H9 (cell line): ENCODE measurements around the gene CAMK1. TPM values are rescaled to one million over a fixed set of nuclear protein-coding genes. Genes with fewer than 3 reads are reported as not detected.

Source experiments
- DNase-seq: peaks from one replicate; pipeline ENCODE4 v3.0.0-alpha.2; 2017
- H2AFZ ChIP-seq: one replicate; pipeline ENCODE4 v1.6.1; 2013; ENCODE audit warnings: mild to moderate bottlenecking, low read length, control low read depth, moderate library complexity
- H2AK5ac ChIP-seq: 2 replicates; pipeline ENCODE4 v1.6.1; 2013; ENCODE audit warnings: low read length, control low read depth, mixed read lengths; ENCODE audit not compliant: insufficient read length
- H2BK120ac ChIP-seq: one replicate; pipeline ENCODE4 v1.6.1; 2013; ENCODE audit warnings: low read depth, mild to moderate bottlenecking, low read length, control low read depth, inconsistent platforms; ENCODE audit not compliant: poor library complexity, severe bottlenecking
- H2BK12ac ChIP-seq: 2 replicates; pipeline ENCODE4 v1.6.1; 2013; ENCODE audit warnings: low read length, control low read depth, mixed read lengths, low read depth; ENCODE audit not compliant: insufficient read length
- H2BK15ac ChIP-seq: 2 replicates; pipeline ENCODE4 v1.6.1; 2013; ENCODE audit warnings: low read depth, low read length, control low read depth
- H2BK20ac ChIP-seq: one replicate; pipeline ENCODE4 v1.6.1; 2013; ENCODE audit warnings: low read depth, mild to moderate bottlenecking, low read length, control low read depth, inconsistent platforms; ENCODE audit not compliant: poor library complexity, severe bottlenecking
- H2BK5ac ChIP-seq: 2 replicates; pipeline ENCODE4 v1.6.1; 2013; ENCODE audit warnings: low read length, control low read depth, mixed read lengths; ENCODE audit not compliant: insufficient read length
- H3K14ac ChIP-seq: 2 replicates; pipeline ENCODE4 v1.6.1; 2013; ENCODE audit warnings: low read length, control low read depth; ENCODE audit not compliant: insufficient read depth
- H3K18ac ChIP-seq: 2 replicates; pipeline ENCODE4 v1.6.1; 2013; ENCODE audit warnings: low read depth, mild to moderate bottlenecking, mixed read lengths, low read length, control low read depth; ENCODE audit not compliant: insufficient read length
- H3K23ac ChIP-seq: 2 replicates; pipeline ENCODE4 v1.6.1; 2013; ENCODE audit warnings: low read length, control low read depth, mixed read lengths, low read depth; ENCODE audit not compliant: insufficient read length
- H3K23me2 ChIP-seq: 2 replicates; pipeline ENCODE4 v1.6.1; 2013; ENCODE audit warnings: low read depth, mild to moderate bottlenecking, mixed read lengths, low read length, control low read depth; ENCODE audit not compliant: insufficient read length, poor library complexity, severe bottlenecking
- H3K27ac ChIP-seq: 2 replicates; pipeline ENCODE4 v1.5.1; 2013; ENCODE audit warnings: low read length, control low read depth, mixed read lengths, low read depth; ENCODE audit not compliant: insufficient read length
- H3K27me3 ChIP-seq: 2 replicates; pipeline ENCODE4 v1.6.1; 2013; ENCODE audit warnings: low read length, control low read depth, inconsistent platforms; ENCODE audit not compliant: insufficient read depth
- H3K4ac ChIP-seq: 2 replicates; pipeline ENCODE4 v1.6.1; 2013; ENCODE audit warnings: low read depth, mild to moderate bottlenecking, control low read depth, inconsistent platforms, low read length, moderate library complexity
- H3K4me1 ChIP-seq: 2 replicates; pipeline ENCODE4 v1.6.1; 2013; ENCODE audit warnings: low read length, control low read depth, inconsistent platforms; ENCODE audit not compliant: insufficient read depth
- H3K4me2 ChIP-seq: 2 replicates; pipeline ENCODE4 v1.6.1; 2013; ENCODE audit warnings: low read length, control low read depth, mixed read lengths; ENCODE audit not compliant: insufficient read length, insufficient read depth
- H3K56ac ChIP-seq: 2 replicates; pipeline ENCODE4 v1.6.1; 2013; ENCODE audit warnings: low read depth, mild to moderate bottlenecking, mixed read lengths, low read length, control low read depth; ENCODE audit not compliant: insufficient read length
- H3K79me1 ChIP-seq: 2 replicates; pipeline ENCODE4 v1.6.1; 2013; ENCODE audit warnings: low read depth, mild to moderate bottlenecking, moderate library complexity, low read length, control low read depth, inconsistent platforms; ENCODE audit not compliant: insufficient read depth, poor library complexity, severe bottlenecking
- H3K79me2 ChIP-seq: 2 replicates; pipeline ENCODE4 v1.6.1; 2013; ENCODE audit warnings: low read length, control low read depth, inconsistent platforms; ENCODE audit not compliant: insufficient read depth
- H3K9ac ChIP-seq: 2 replicates; pipeline ENCODE4 v1.6.1; 2013; ENCODE audit warnings: low read length, control low read depth, mixed read lengths; ENCODE audit not compliant: insufficient read length; ENCODE audit errors: extremely low read depth
- H3K9me3 ChIP-seq: one replicate; pipeline ENCODE4 v1.6.1; 2013; ENCODE audit warnings: low read depth, low read length, inconsistent platforms; ENCODE audit not compliant: control insufficient read depth
- H3T11ph ChIP-seq: one replicate; pipeline ENCODE4 v1.6.1; 2013; ENCODE audit warnings: mild to moderate bottlenecking, low read length, control low read depth, inconsistent platforms
- H4K20me1 ChIP-seq: one replicate; pipeline ENCODE4 v1.6.1; 2013; ENCODE audit not compliant: control insufficient read depth, insufficient read length, insufficient read depth
- H4K5ac ChIP-seq: 2 replicates; pipeline ENCODE4 v1.6.1; 2013; ENCODE audit warnings: low read depth, mild to moderate bottlenecking, mixed read lengths, low read length, control low read depth; ENCODE audit not compliant: insufficient read length
- H4K8ac ChIP-seq: replicated peaks from 2 replicates; pipeline ENCODE4 v1.6.1; 2013; ENCODE audit warnings: low read length, control low read depth, mixed read lengths, low read depth; ENCODE audit not compliant: insufficient read length
- H4K91ac ChIP-seq: 2 replicates; pipeline ENCODE4 v1.6.1; 2013; ENCODE audit warnings: low read depth, mild to moderate bottlenecking, moderate library complexity, mixed read lengths, low read length, control low read depth; ENCODE audit not compliant: insufficient read length
- H3K27ac Mint-ChIP-seq, 3 experiments: 2 replicates in 2 of 3; 3 replicates in 1 of 3; pipeline ENCODE4 v1.8.0; 2020 to 2021; ENCODE audit warnings: mixed read lengths in 3 of 3, mild to moderate bottlenecking in 1 of 3, moderate library complexity in 1 of 3
- H3K27me3 Mint-ChIP-seq: 2 replicates; pipeline ENCODE4 v1.8.0; 2021; ENCODE audit warnings: low read depth, mild to moderate bottlenecking, moderate library complexity, mixed read lengths
- H3K36me3 Mint-ChIP-seq, 3 experiments: 2 replicates in 2 of 3; 3 replicates in 1 of 3; pipeline ENCODE4 v1.8.0; 2020 to 2021; ENCODE audit warnings: low read depth in 3 of 3, mixed read lengths in 3 of 3; ENCODE audit not compliant: insufficient read depth in 1 of 3
- H3K4me1 Mint-ChIP-seq, 2 experiments: 2 replicates each; pipeline ENCODE4 v1.8.0; 2020; ENCODE audit warnings: mixed read lengths in 2 of 2
- H3K4me3 Mint-ChIP-seq, 2 experiments: 2 replicates in 1 of 2; 3 replicates in 1 of 2; pipeline ENCODE4 v1.8.0; 2020 to 2021; ENCODE audit warnings: mild to moderate bottlenecking in 2 of 2, mixed read lengths in 2 of 2, moderate library complexity in 1 of 2
- H3K9me3 Mint-ChIP-seq, 2 experiments: 2 replicates in 1 of 2; 3 replicates in 1 of 2; pipeline ENCODE4 v1.8.0; 2020; ENCODE audit warnings: mild to moderate bottlenecking in 2 of 2, mixed read lengths in 2 of 2, moderate library complexity in 1 of 2
- WGBS: extraction: QIAGEN DNeasy Blood & Tissue Kit; methylation state at CpG from one replicate; pipeline ENCODE4 v1.1.7; 2013; ENCODE audit warnings: missing lambda C conversion rate, low lambda C conversion rate, mixed read lengths; ENCODE audit not compliant: insufficient read length; ENCODE audit errors: extremely low coverage; 5-methylcytosine and 5-hydroxymethylcytosine counted together
- total RNA-seq: library from RNA; stranded (reverse); gene quantifications from 2 replicates; pipeline ENCODE4 v1.2.1, GENCODE V29; 2021
- TF ChIP-seq, protein P1 (sequence below): fragments of 200-600 bp; sonication (generic); conservative IDR thresholded peaks from 3 replicates; pipeline ENCODE4 v1.8.0; 2021; ENCODE audit warnings: antibody characterized with exemption, mild to moderate bottlenecking

The CAMK1 gene
- total RNA-seq, 1 experiment from 2014 or later = 9.2 TPM

GRCh38 chr3:9731206-9732079 lies 38.3 kb downstream of the CAMK1 start, which contains the start of gene BRPF1:
Gene BRPF1, plus strand, starts transcription at chr3:9731735. Its CDS starts 2,406 bp downstream, at chr3:9734141.
- H3K23ac ChIP-seq = no peak within 1 kb of the TSS
- no peaks in the 10 kb centered on the region for H3K27me3 ChIP-seq
- Mint-ChIP-seq H3K27ac (peak within 1 kb of the TSS; percentile 98 to 99 (median 99)), H3K27me3 (no peaks in the 10 kb centered on the region), H3K4me3 (peak within 1 kb of the TSS; percentile 88 to 91), H3K4me1 (peaks cover 24 to 31% of the 10 kb centered on the region in 2 experiments), H3K36me3 (peaks cover 9 to 31% (median 26%) of the 10 kb centered on the region in 3 experiments; a peak in 6 of 7 replicates), H3K9me3 (no peaks in the 10 kb centered on the region; a peak in 1 of 5 replicates)
- no peaks in the 10 kb centered on the region for H3K4me1 ChIP-seq
- H3K4ac ChIP-seq = no peak within 1 kb of the TSS; the same call in 1 of the 2 replicates
- no CpG with 5 or more reads among the region's 88 CpGs for WGBS
- H2BK5ac ChIP-seq = no peak within 1 kb of the TSS
- peak within 1 kb of the TSS; percentile 100 for H3K14ac ChIP-seq
- peaks cover 13% of the 10 kb centered on the region; the same call in 1 of the 2 replicates for H3K79me2 ChIP-seq
- peak within 1 kb of the TSS; percentile 68 for H2AFZ ChIP-seq
- peak; percentile 100 for DNase-seq
- H3K79me1 ChIP-seq = peaks cover 4% of the 10 kb centered on the region
- H4K5ac ChIP-seq = no peak within 1 kb of the TSS
- no peak within 1 kb of the TSS for H3K27ac ChIP-seq
- peak within 1 kb of the TSS; percentile 98 for H3K18ac ChIP-seq
- no peak within 1 kb of the TSS for H4K8ac ChIP-seq
- peaks cover 2% of the 10 kb centered on the region for H4K20me1 ChIP-seq
- H2BK12ac ChIP-seq = no peak within 1 kb of the TSS
- H3K4me2 ChIP-seq = peak within 1 kb of the TSS; percentile 85
- H3T11ph ChIP-seq = peak within 1 kb of the TSS; percentile 96
- peak within 1 kb of the TSS; percentile 93 for H2BK120ac ChIP-seq
- H2BK15ac ChIP-seq = no peak within 1 kb of the TSS
- H3K23me2 ChIP-seq = peaks cover 14% of the 10 kb centered on the region
- H3K9ac ChIP-seq = peak within 1 kb of the TSS; percentile 84
- TF ChIP-seq, protein P1, sequence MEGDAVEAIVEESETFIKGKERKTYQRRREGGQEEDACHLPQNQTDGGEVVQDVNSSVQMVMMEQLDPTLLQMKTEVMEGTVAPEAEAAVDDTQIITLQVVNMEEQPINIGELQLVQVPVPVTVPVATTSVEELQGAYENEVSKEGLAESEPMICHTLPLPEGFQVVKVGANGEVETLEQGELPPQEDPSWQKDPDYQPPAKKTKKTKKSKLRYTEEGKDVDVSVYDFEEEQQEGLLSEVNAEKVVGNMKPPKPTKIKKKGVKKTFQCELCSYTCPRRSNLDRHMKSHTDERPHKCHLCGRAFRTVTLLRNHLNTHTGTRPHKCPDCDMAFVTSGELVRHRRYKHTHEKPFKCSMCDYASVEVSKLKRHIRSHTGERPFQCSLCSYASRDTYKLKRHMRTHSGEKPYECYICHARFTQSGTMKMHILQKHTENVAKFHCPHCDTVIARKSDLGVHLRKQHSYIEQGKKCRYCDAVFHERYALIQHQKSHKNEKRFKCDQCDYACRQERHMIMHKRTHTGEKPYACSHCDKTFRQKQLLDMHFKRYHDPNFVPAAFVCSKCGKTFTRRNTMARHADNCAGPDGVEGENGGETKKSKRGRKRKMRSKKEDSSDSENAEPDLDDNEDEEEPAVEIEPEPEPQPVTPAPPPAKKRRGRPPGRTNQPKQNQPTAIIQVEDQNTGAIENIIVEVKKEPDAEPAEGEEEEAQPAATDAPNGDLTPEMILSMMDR = no peak
- no peak within 1 kb of the TSS for H2BK20ac ChIP-seq
- no peaks in the 10 kb centered on the region for H3K9me3 ChIP-seq
- no peak within 1 kb of the TSS for H2AK5ac ChIP-seq
- peak within 1 kb of the TSS; percentile 15 for H4K91ac ChIP-seq
- no peak within 1 kb of the TSS for H3K56ac ChIP-seq
